Measurements from ENCODE around the gene NTN1. TPM values are rescaled to one million over a fixed set of nuclear protein-coding genes. Genes with fewer than 3 reads are reported as not detected.

Gene NTN1
- total and polyA plus RNA-seq, 2 of the 4 experiments (the other 2 are of a cell fraction) = under 0.01 to 0.07 TPM

GRCh38 chr17:9179602-9180001 is 158.3 kb downstream of the NTN1 start:
- Histone ChIP-seq H3K14ac (replicated peaks; ENCODE audit: low read depth, low read length) (no peak overlapping the region), H3K9me1 (ENCODE audit: insufficient read depth, low read length) (no peaks in the 10 kb centered on the region), H4K20me1 (ENCODE audit: insufficient read depth, low read length) (no peaks in the 10 kb centered on the region), H3K56ac (ENCODE audit: extremely low read depth, insufficient read depth, low read length) (no peak overlapping the region), H3K9me3 (ENCODE audit: control insufficient read depth, insufficient read depth, low read length) (peaks cover 2% of the 10 kb centered on the region), H3K4me1 (ENCODE audit: control insufficient read depth, insufficient read depth, low read length) (no peaks in the 10 kb centered on the region), H3K36me3 (ENCODE audit: control insufficient read depth, insufficient read depth, low read length) (no peaks in the 10 kb centered on the region), H2AK5ac (ENCODE audit: low read depth, low read length) (no peak overlapping the region), H3K27ac (ENCODE audit: insufficient read depth, low read length) (no peak overlapping the region), H2BK5ac (ENCODE audit: low read depth, low read length, poor library complexity, severe bottlenecking) (no peak overlapping the region), H2BK120ac (ENCODE audit: low read depth, low read length) (no peak overlapping the region), H3K79me1 (ENCODE audit: low read depth in 1 of 2, low read length in 2 of 2) (no peaks in the 10 kb centered on the region), H3K4me2 (ENCODE audit: low read depth, low read length) (no peak overlapping the region), H2BK15ac (ENCODE audit: low read depth, low read length) (no peak overlapping the region), H3K4me3 (ENCODE audit: insufficient read depth, low read depth, low read length) (no peak overlapping the region), H2BK20ac (ENCODE audit: low read depth, low read length) (no peak overlapping the region), H4K91ac (ENCODE audit: insufficient read depth, low read depth, low read length) (no peak overlapping the region), H4K8ac (ENCODE audit: low read depth in 2 of 2, low read length in 2 of 2) (no peak overlapping the region), H2AFZ (replicated peaks; ENCODE audit: low read length, poor library complexity) (no peak overlapping the region), H3K27me3 (ENCODE audit: control insufficient read depth, insufficient read depth, low read length) (peaks cover 5% of the 10 kb centered on the region; the same call in 1 of the 2 replicates), H2AK9ac (replicated peaks; ENCODE audit: low read depth, low read length, poor library complexity) (no peak overlapping the region), H3K18ac (ENCODE audit: low read depth, low read length) (no peak overlapping the region), H3K4ac (ENCODE audit: low read depth, low read length) (no peak overlapping the region), H4K5ac (ENCODE audit: low read depth, low read length) (no peak overlapping the region), H3K9ac (ENCODE audit: low read depth, low read length) (no peak overlapping the region), H3K23ac (ENCODE audit: low read depth, low read length) (no peak overlapping the region)
- no TSS peak for BruUV-seq (replicated peaks)
- ATAC-seq (ENCODE audit: low read depth) (no peak), DNase-seq (no peak)
- intact Hi-C loops (cut with micrococcal nuclease) (no loop called here), dilution Hi-C loops (cut with HindIII; ENCODE audit: low sequenced_read_pairs, unreplicated experiment) (no loop called here), in situ Hi-C loops (cut with MboI; ENCODE audit: low sequenced_read_pairs) (no loop called here)
- 0% methylated on average over 1 of the region's 14 CpGs; no CpG with 5 or more reads in 1 of the 2 experiments for WGBS, 2 experiments (ENCODE audit: extremely low coverage in 2 of 2, insufficient read length in 1 of 2)
- TF ChIP-seq POLR2A (IDR thresholded peaks at IDR 0.05; ENCODE audit: low read depth, low read length) = no peak
- TF ChIP-seq MAFK (IDR thresholded peaks at IDR 0.05; ENCODE audit: low read depth, low read length) = no peak
- no peak for TF ChIP-seq RCOR1 (IDR thresholded peaks at IDR 0.05; ENCODE audit: insufficient replicate concordance, low read length)
- no peak for TF ChIP-seq ELK1 (IDR thresholded peaks at IDR 0.05; ENCODE audit: borderline replicate concordance, low read depth, low read length)
- no peak for TF ChIP-seq CHD1 (IDR thresholded peaks at IDR 0.05; ENCODE audit: low read depth, low read length)
- CTCF ChIA-PET = no interaction called here
- POLR2A ChIA-PET (ENCODE audit: unreplicated experiment) = no interaction called here
